ENCODE results near the gene OSBP2. TPM values are rescaled to one million over a fixed set of nuclear protein-coding genes. Genes with fewer than 3 reads are reported as not detected.
"Not testable (repeated sequence)": the region's sequence is repeated elsewhere in the genome, so short reads cannot be mapped to it uniquely, and the experiment has no call there.

Gene OSBP2
- polyA plus RNA-seq, 3 donors from 2014 or later = 0.19 to 2.4 (median 0.35) TPM

- Mint-ChIP-seq H3K4me1 (no peaks in the 10 kb centered on the region), H3K4me3 (no peak overlapping the region), H3K9me3 (no peaks in the 10 kb centered on the region), H3K27ac (no peak overlapping the region), H3K36me3 (no peaks in the 10 kb centered on the region), H3K27me3 (ENCODE audit: low read depth in 3 of 3) (no peaks in the 10 kb centered on the region)
- DNase-seq = no peak
Observed at GRCh38 chr22:30770716-30771115, 76.0 kb downstream of the OSBP2 start.

- H3K36me3 Mint-ChIP-seq = no peaks in the 10 kb centered on the region
- H3K27ac Mint-ChIP-seq = no peak overlapping the region
- no peak for DNase-seq
- H3K27me3 Mint-ChIP-seq (ENCODE audit: low read depth in 3 of 3) = no peaks in the 10 kb centered on the region
- no peak overlapping the region for H3K4me3 Mint-ChIP-seq
- no peaks in the 10 kb centered on the region for H3K4me1 Mint-ChIP-seq
- no peaks in the 10 kb centered on the region for H3K9me3 Mint-ChIP-seq
Observed at GRCh38 chr22:30773919-30774318, 79.2 kb downstream of the OSBP2 start.

- no peak overlapping the region for H3K4me3 Mint-ChIP-seq
- H3K27ac Mint-ChIP-seq = no peak overlapping the region
- H3K36me3 Mint-ChIP-seq = no peaks in the 10 kb centered on the region
- DNase-seq = no peak
- no peaks in the 10 kb centered on the region for H3K27me3 Mint-ChIP-seq (ENCODE audit: low read depth in 3 of 3)
- no peaks in the 10 kb centered on the region for H3K4me1 Mint-ChIP-seq
- no peaks in the 10 kb centered on the region for H3K9me3 Mint-ChIP-seq
Observed at GRCh38 chr22:30774566-30774965, 79.9 kb downstream of the OSBP2 start.

- Mint-ChIP-seq H3K27ac (no peak overlapping the region), H3K4me1 (no peaks in the 10 kb centered on the region), H3K9me3 (no peaks in the 10 kb centered on the region), H3K36me3 (no peaks in the 10 kb centered on the region), H3K4me3 (no peak overlapping the region), H3K27me3 (ENCODE audit: low read depth in 3 of 3) (no peaks in the 10 kb centered on the region)
- DNase-seq = no peak
Observed at GRCh38 chr22:30776476-30776875, 81.8 kb downstream of the OSBP2 start.

- not testable (repeated sequence) for H3K4me3 Mint-ChIP-seq; H3K27me3 Mint-ChIP-seq (ENCODE audit: low read depth in 3 of 3); H3K4me1 Mint-ChIP-seq; H3K9me3 Mint-ChIP-seq; DNase-seq; H3K36me3 Mint-ChIP-seq; H3K27ac Mint-ChIP-seq
Observed at GRCh38 chr22:30777146-30777545, 82.5 kb downstream of the OSBP2 start.

- Mint-ChIP-seq H3K4me1 (no peaks in the 10 kb centered on the region), H3K27me3 (ENCODE audit: low read depth in 3 of 3) (no peaks in the 10 kb centered on the region), H3K4me3 (no peak overlapping the region), H3K27ac (no peak overlapping the region), H3K9me3 (no peaks in the 10 kb centered on the region), H3K36me3 (no peaks in the 10 kb centered on the region)
- DNase-seq = no peak
Observed at GRCh38 chr22:30777587-30777986, 82.9 kb downstream of the OSBP2 start.

GRCh38 chr22:30778261-30778660 is 83.6 kb downstream of the OSBP2 start:
- Mint-ChIP-seq H3K4me3 (no peak overlapping the region), H3K27ac (no peak overlapping the region)

GRCh38 chr22:30780026-30780425 is 85.4 kb downstream of the OSBP2 start:
- Mint-ChIP-seq H3K9me3 (no peaks in the 10 kb centered on the region), H3K4me3 (no peak overlapping the region), H3K4me1 (no peaks in the 10 kb centered on the region), H3K27me3 (ENCODE audit: low read depth in 3 of 3) (no peaks in the 10 kb centered on the region), H3K36me3 (no peaks in the 10 kb centered on the region), H3K27ac (no peak overlapping the region)
- DNase-seq = no peak

More at GRCh38 chr22:30778261-30778660, 83.6 kb downstream of the OSBP2 start:
- H3K36me3 Mint-ChIP-seq = no peaks in the 10 kb centered on the region
- H3K4me1 Mint-ChIP-seq = no peaks in the 10 kb centered on the region
- DNase-seq = no peak
- H3K27me3 Mint-ChIP-seq (ENCODE audit: low read depth in 3 of 3) = no peaks in the 10 kb centered on the region
- H3K9me3 Mint-ChIP-seq = no peaks in the 10 kb centered on the region

- no peaks in the 10 kb centered on the region for H3K4me1 Mint-ChIP-seq
- no peak overlapping the region for H3K27ac Mint-ChIP-seq
- no peaks in the 10 kb centered on the region for H3K36me3 Mint-ChIP-seq
- no peak for DNase-seq
- H3K27me3 Mint-ChIP-seq (ENCODE audit: low read depth in 3 of 3) = no peaks in the 10 kb centered on the region
- H3K9me3 Mint-ChIP-seq = no peaks in the 10 kb centered on the region
- no peak overlapping the region for H3K4me3 Mint-ChIP-seq
Observed at GRCh38 chr22:30781271-30781875, 86.7 kb downstream of the OSBP2 start.

- Mint-ChIP-seq H3K27ac (no peak overlapping the region), H3K4me1 (no peaks in the 10 kb centered on the region), H3K9me3 (no peaks in the 10 kb centered on the region), H3K27me3 (ENCODE audit: low read depth in 3 of 3) (no peaks in the 10 kb centered on the region), H3K4me3 (no peak overlapping the region), H3K36me3 (no peaks in the 10 kb centered on the region)
- DNase-seq = no peak
Observed at GRCh38 chr22:30782613-30783012, 87.9 kb downstream of the OSBP2 start.

- Mint-ChIP-seq H3K4me3 (no peak overlapping the region), H3K9me3 (no peaks in the 10 kb centered on the region), H3K4me1 (no peaks in the 10 kb centered on the region), H3K27me3 (ENCODE audit: low read depth in 3 of 3) (no peaks in the 10 kb centered on the region), H3K27ac (no peak overlapping the region), H3K36me3 (no peaks in the 10 kb centered on the region)
- no peak for DNase-seq
Observed at GRCh38 chr22:30783021-30783420, 88.3 kb downstream of the OSBP2 start.

- H3K27me3 Mint-ChIP-seq (ENCODE audit: low read depth in 3 of 3) = no peaks in the 10 kb centered on the region
- H3K27ac Mint-ChIP-seq = no peak overlapping the region
- no peak overlapping the region for H3K4me3 Mint-ChIP-seq
- DNase-seq = no peak
- H3K36me3 Mint-ChIP-seq = no peaks in the 10 kb centered on the region
- H3K4me1 Mint-ChIP-seq = no peaks in the 10 kb centered on the region
- H3K9me3 Mint-ChIP-seq = no peaks in the 10 kb centered on the region
Observed at GRCh38 chr22:30785527-30785926, 90.9 kb downstream of the OSBP2 start.

GRCh38 chr22:30790366-30790765 is 95.7 kb downstream of the OSBP2 start:
- no peak for DNase-seq
- Mint-ChIP-seq H3K9me3 (no peaks in the 10 kb centered on the region), H3K36me3 (no peaks in the 10 kb centered on the region), H3K4me1 (no peaks in the 10 kb centered on the region), H3K27ac (no peak overlapping the region), H3K27me3 (ENCODE audit: low read depth in 3 of 3) (peaks cover 2 to 6% (median 2%) of the 10 kb centered on the region in 3 donors), H3K4me3 (no peak overlapping the region)

GRCh38 chr22:30792456-30792855 is 97.8 kb downstream of the OSBP2 start:
- Mint-ChIP-seq H3K27ac (no peak overlapping the region), H3K27me3 (ENCODE audit: low read depth in 3 of 3) (peaks cover 2 to 6% (median 5%) of the 10 kb centered on the region in 3 donors), H3K4me3 (no peak overlapping the region), H3K9me3 (no peaks in the 10 kb centered on the region), H3K4me1 (no peaks in the 10 kb centered on the region), H3K36me3 (no peaks in the 10 kb centered on the region)
- DNase-seq = no peak

- no peak overlapping the region for H3K4me3 Mint-ChIP-seq
- no peaks in the 10 kb centered on the region for H3K9me3 Mint-ChIP-seq
- DNase-seq = no peak
- peaks cover 7 to 12% (median 7%) of the 10 kb centered on the region in 3 donors for H3K27me3 Mint-ChIP-seq (ENCODE audit: low read depth in 3 of 3)
- peaks cover 0 to 3% (median 0%) of the 10 kb centered on the region in 3 donors for H3K36me3 Mint-ChIP-seq
- no peak overlapping the region for H3K27ac Mint-ChIP-seq
- H3K4me1 Mint-ChIP-seq = no peaks in the 10 kb centered on the region
Observed at GRCh38 chr22:30795118-30795517, 100.4 kb downstream of the OSBP2 start.

All from immature natural killer cell (primary cell).